ENCODE data around the gene CD1B.
"Not testable (repeated sequence)": the region's sequence is repeated elsewhere in the genome, so short reads cannot be mapped to it uniquely, and the experiment has no call there.

Gene CD1B

DNA sequence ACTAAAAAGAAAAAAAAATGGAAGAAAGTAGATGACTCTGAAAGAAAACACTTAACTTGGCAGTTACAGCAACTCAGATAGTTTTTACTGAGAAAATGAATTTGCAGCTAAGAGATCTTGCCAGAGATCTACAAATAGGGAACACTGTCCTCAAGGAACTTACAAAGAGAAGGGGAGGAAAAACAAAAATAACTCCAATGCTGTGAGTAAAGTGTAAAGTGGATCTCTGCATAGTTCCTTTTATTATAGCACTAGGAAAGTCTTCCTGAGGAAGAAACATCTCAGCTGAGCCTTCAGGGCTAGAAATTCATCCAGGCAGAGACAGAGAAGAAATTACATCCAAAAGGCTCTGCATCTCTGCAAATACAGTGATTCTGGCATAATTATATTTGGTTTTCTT, 3.9 kb downstream of the CD1B start:
- DNase-seq: no peak

DNA sequence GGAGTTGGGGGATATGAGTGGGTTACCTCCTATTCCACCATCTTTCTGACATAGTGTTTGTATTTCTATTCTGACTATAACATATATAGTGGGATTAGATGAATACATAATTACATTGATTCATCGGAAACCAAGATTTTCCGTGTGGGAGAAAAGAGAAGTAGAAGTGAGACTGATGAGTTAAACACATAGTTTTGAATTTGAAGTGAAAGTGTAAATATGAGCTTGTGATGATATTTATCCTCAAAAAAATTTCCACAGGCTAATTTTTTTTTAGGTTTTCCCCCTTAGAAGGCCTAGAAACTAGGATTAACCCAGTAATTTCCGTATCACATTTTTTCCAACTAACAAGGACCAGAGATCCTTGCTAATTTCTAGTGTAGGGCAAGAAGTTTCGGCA, 6.9 kb downstream of the CD1B start:
- DNase-seq: no peak

GRCh38 chr1:158323866-158324265, 7.5 kb downstream of the CD1B start:
- no peak for DNase-seq

DNA sequence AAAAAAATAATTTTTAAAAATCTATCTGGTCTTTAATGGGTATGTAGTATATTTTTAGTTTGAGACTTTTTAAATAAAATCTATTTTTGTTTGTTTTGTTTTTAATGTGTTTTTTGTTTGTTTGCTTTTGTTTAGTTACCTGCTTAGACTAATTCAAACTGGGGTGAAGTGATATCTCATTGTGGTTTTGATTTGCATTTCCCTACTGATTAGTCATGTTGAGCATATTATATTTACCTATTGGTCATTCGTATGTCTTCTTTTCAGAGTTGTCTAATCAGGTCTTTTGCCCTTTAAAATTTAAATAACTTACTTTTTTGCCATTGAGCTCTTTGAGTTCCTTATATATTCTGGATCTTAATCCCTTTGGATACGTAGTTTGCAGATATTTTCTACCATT, 20.3 kb downstream of the CD1B start:
- no peak for DNase-seq

DNA sequence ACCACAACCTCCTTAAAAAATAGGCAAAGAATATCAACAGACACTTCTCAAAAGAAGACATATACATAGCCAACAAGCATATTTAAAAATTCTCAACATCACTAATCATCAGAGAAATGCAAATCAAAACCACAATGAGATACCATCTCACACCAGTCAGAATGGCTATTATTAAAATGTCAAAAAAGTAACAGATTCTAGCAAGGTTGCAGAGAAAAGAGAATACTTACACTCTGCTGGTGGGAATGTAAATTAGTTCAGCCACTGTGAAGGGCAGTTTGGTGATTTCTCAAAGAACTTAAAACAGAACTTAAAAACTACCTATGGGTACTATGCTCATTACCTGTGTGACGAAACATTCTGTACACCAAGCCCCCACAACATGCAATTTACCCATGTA, 20.7 kb downstream of the CD1B start:
- DNase-seq: no peak

DNA sequence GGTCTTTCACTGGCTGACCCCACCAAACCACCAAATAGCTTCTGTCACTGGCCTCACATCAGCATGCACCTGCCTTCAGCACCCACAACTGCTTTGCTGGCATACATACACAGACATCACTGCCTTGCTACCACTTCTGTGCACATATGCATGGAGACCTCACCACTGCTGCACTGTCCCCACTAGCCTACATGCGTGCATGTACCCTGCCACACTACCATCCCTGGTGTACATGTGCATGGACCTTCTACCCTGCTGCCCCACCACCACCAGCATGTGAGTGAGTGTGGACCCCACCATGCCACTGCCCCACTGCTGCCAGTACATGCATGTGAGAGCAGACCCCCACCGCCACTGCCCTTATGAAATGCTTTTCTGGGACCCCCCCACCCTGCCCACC, 35.5 kb downstream of the CD1B start:
- DNase-seq: no peak

DNA sequence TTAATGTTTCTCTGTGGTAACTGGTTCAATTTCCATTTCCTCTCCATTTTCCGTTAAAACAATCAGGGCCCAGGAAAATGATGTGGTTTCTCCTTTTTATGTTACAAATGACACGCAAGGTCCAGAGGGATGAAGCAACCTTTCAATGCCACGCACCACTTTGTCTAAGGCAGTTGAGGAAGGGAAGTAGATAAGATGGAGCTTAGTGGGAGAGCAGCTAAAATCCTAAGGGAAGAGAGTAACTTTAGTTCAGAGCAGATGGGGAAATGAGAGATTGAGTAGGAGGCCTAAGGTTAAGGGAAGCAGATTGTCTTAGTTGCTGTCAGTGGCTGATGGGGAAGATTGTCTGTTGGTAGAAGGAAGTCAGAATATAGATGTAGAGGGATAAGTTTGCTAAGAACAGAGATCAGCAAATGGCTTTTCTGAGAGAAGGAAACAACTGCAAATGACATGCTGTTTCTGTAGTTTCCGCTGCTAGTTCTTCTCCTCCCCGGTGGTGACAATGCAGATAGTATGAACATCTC, 40.9 kb downstream of the CD1B start:
- DNase-seq: no peak

DNA sequence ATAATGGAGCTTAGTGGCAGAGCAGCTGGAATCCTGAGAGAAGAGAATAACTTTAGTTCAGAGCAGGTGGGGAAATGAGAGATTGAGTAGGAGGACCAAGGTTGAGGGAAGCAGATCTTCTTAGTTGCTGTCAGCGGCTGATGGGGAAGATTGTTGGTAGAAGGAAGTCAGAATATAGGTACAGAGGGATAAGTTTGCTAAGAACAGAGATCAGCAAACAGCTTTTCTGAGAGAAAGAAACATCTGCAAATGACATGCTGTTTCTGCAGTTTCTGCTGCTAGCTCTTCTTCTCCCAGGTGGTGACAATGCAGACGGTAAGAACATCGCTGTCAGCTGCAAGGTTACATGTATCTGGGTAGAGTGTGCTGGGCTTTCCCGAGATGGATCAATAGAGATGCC, 41.5 kb downstream of the CD1B start, which contains the start of gene CD1C:
TSS of gene CD1C (plus strand) at position 113 of the 400 bp plus-strand sequence. CDS start at position 255, 142 bp downstream.
- DNase-seq: no peak

DNA sequence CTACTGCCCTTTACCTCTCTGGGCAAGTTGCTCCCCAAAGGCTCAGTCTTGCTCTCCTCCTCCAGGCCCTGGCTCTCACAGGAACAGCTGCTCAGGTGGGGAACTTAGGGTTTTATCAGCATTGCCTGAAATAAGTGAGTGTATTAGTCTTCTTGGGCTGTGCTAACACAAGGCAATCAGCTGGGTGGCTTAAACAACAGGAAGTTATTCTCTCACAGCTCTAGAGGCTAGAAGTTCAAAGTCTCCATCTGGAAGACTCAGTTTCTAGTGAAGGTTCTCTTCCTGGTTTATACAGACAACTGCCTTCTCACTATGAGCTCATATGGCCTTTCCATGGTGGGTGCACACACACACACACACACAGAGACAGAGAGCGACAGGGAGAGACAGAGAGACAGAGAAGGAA, 44.4 kb downstream of the CD1B start:
- DNase-seq: no peak

DNA sequence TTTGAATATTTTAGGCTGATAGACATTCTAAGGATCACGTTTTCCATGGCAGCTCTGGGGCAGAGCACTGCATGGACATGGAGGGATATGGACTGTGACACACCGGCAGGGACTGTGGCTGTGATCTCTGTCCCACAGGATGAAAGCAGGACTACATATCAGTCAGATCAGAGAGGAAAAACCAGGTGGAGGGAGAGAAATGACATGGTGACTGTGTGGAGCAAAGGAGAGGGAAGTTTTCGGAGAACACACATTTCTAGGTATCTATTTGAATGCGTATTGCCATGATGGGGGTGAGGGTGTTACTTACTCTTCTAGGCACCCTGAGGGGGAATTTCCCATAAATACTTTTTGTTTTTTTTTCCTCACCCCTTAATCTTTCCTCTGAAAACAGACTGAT, 44.8 kb downstream of the CD1B start:
- DNase-seq: no peak

- DNase-seq: no peak
These were observed 45.5 kb downstream of the CD1B start for GRCh38 chr1:158285756-158286241.

DNA sequence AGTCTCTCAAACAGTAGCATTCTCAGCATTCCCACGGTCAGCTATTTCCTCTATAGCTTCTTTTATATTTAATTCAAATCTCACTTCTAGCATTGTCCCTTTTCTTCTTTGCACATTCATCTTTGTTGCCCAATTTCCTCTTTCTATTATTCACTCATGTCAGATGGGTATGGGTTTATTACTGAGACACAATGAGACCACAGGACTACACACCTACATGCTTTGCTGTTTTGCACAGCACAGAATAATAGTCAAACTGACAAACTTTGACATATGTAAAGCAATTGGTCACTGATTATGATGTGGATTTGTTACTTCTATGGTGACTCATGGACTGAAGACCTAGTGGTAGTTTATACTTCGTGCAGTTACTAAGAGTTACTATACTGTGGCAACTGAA, 47.4 kb downstream of the CD1B start:
- DNase-seq: no peak

- DNase-seq: not testable (repeated sequence)
These were observed 48.9 kb downstream of the CD1B start for GRCh38 chr1:158282421-158282820.
